CD14-positive monocyte (primary cell): ENCODE data around the gene KCNMB4. TPM values are rescaled to one million over a fixed set of nuclear protein-coding genes. Genes with fewer than 3 reads are reported as not detected.

Experiments used
- DNase-seq, 3 donors: peaks; one replicate each; pipeline ENCODE4 v3.0.0-alpha.2; 2011 to 2022
- H2AFZ ChIP-seq: 2 replicates; pipeline ENCODE4 v1.6.0; 2012; ENCODE audit warnings: mild to moderate bottlenecking, low read depth, low read length, inconsistent platforms; ENCODE audit not compliant: insufficient read depth, poor library complexity, severe bottlenecking
- H3K27ac ChIP-seq, 2 donors: 1 replicate in 1 of 2; 2 replicates in 1 of 2; pipeline ENCODE4 v1.5.1; 2012 to 2013; ENCODE audit warnings: low read length in 2 of 2, control low read depth in 1 of 2, inconsistent platforms in 1 of 2, low read depth in 1 of 2, mild to moderate bottlenecking in 1 of 2
- H3K27me3 ChIP-seq, 2 donors: one replicate each; pipeline versions ENCODE4 v1.6.0 to v1.6.1; 2011 to 2013; ENCODE audit warnings: low read length in 2 of 2; ENCODE audit not compliant: control insufficient read depth in 2 of 2, insufficient read depth in 2 of 2
- H3K36me3 ChIP-seq, 2 donors: replicated peaks in 1 of 2; 1 replicate in 1 of 2; 2 replicates in 1 of 2; pipeline versions ENCODE4 v1.5.1 to v1.6.1; 2012 to 2013; ENCODE audit warnings: low read length in 2 of 2, control low read depth in 1 of 2, inconsistent platforms in 1 of 2, mild to moderate bottlenecking in 1 of 2; ENCODE audit not compliant: insufficient read depth in 2 of 2, control insufficient read depth in 1 of 2
- H3K4me1 ChIP-seq, 2 donors: 1 replicate in 1 of 2; 2 replicates in 1 of 2; pipeline versions ENCODE4 v1.5.1 to v1.6.1; 2012 to 2013; ENCODE audit warnings: low read length in 2 of 2, control low read depth in 1 of 2, inconsistent platforms in 1 of 2, mild to moderate bottlenecking in 1 of 2, moderate library complexity in 1 of 2; ENCODE audit not compliant: insufficient read depth in 2 of 2, control insufficient read depth in 1 of 2
- H3K4me2 ChIP-seq: replicated peaks from 2 replicates; pipeline ENCODE3; 2012; ENCODE audit warnings: low read length, moderate library complexity, mild to moderate bottlenecking; ENCODE audit not compliant: poor library complexity, severe bottlenecking; ENCODE audit errors: extremely low read depth
- H3K4me3 ChIP-seq, 3 experiments: fragments of 200-600 bp in 1 of 3; sonication (generic) in 1 of 3; replicated peaks in 1 of 3; 1 replicate in 2 of 3; 2 replicates in 1 of 3; pipeline ENCODE4 v1.5.1; 2011 to 2013; ENCODE audit warnings: low read length in 3 of 3, mild to moderate bottlenecking in 3 of 3, control low read depth in 2 of 3, low read depth in 2 of 3, inconsistent platforms in 1 of 3, moderate library complexity in 1 of 3
- H3K79me2 ChIP-seq: 2 replicates; pipeline ENCODE4 v1.6.0; 2012; ENCODE audit warnings: mild to moderate bottlenecking, control low read depth, inconsistent platforms, low read length, moderate library complexity; ENCODE audit not compliant: insufficient read depth
- H3K9ac ChIP-seq: 2 replicates; pipeline ENCODE4 v1.6.0; 2017; ENCODE audit warnings: low read length, mild to moderate bottlenecking; ENCODE audit not compliant: insufficient read depth, poor library complexity, severe bottlenecking
- H3K9me3 ChIP-seq, 2 donors: replicated peaks in 1 of 2; 1 replicate in 1 of 2; 2 replicates in 1 of 2; pipeline versions ENCODE4 v1.5.1 to v1.6.1; 2012 to 2013; ENCODE audit warnings: low read length in 2 of 2, control low read depth in 1 of 2; ENCODE audit not compliant: control insufficient read depth in 1 of 2, insufficient read depth in 1 of 2
- H4K20me1 ChIP-seq: 2 replicates; pipeline ENCODE4 v1.6.0; 2012; ENCODE audit warnings: mild to moderate bottlenecking, low read length, control low read depth, moderate library complexity; ENCODE audit not compliant: insufficient read depth
- H3K27ac Mint-ChIP-seq, 7 donors: one replicate each; pipeline ENCODE4 v1.8.0; 2020; ENCODE audit warnings: mild to moderate bottlenecking in 7 of 7, mixed read lengths in 7 of 7, moderate library complexity in 6 of 7, inconsistent platforms in 2 of 7
- H3K27me3 Mint-ChIP-seq, 3 donors: one replicate each; pipeline ENCODE4 v1.8.0; 2021 to 2022; ENCODE audit warnings: low read depth in 3 of 3, mild to moderate bottlenecking in 3 of 3, mixed read lengths in 3 of 3, moderate library complexity in 3 of 3, inconsistent platforms in 1 of 3
- H3K36me3 Mint-ChIP-seq, 2 donors: one replicate each; pipeline ENCODE4 v1.8.0; 2020; ENCODE audit warnings: mixed read lengths in 2 of 2, inconsistent platforms in 1 of 2, mild to moderate bottlenecking in 1 of 2
- H3K4me1 Mint-ChIP-seq: one replicate; pipeline ENCODE4 v1.8.0; 2020; ENCODE audit warnings: mild to moderate bottlenecking, mixed read lengths
- H3K4me3 Mint-ChIP-seq, 2 donors: one replicate each; pipeline ENCODE4 v1.8.0; 2020; ENCODE audit warnings: mild to moderate bottlenecking in 2 of 2, mixed read lengths in 2 of 2, moderate library complexity in 1 of 2
- H3K9me3 Mint-ChIP-seq, 7 donors: one replicate each; pipeline ENCODE4 v1.8.0; 2020 to 2022; ENCODE audit warnings: mixed read lengths in 7 of 7, mild to moderate bottlenecking in 6 of 7, moderate library complexity in 6 of 7, inconsistent platforms in 2 of 7
- WGBS: methylation state at CpG from one replicate; pipeline ENCODE4 v1.1.5; 2013; ENCODE audit warnings: missing lambda C conversion rate; ENCODE audit not compliant: insufficient coverage; 5-methylcytosine and 5-hydroxymethylcytosine counted together
- intact Hi-C, 2 donors: fragments of 100-400 bp; cut with micrococcal nuclease; formaldehyde crosslinking; loops; one replicate each; pipeline versions ENCODE4 v1.15.0 to v1.15.1; 2023
- polyA plus RNA-seq, 3 donors: library from polyadenylated mRNA; depleted of rRNA in 1 of 3; unstranded in 2 of 3; stranded (reverse) in 1 of 3; fragments of 300-500 nt in 2 of 3; fragments of >200 nt in 1 of 3; fragmentation: Illumina TruSeq in 2 of 3; gene quantifications; 1 replicate in 2 of 3; 2 replicates in 1 of 3; pipeline ENCODE4 v1.2.3, GENCODE V29; 2012 to 2021
- TF ChIP-seq, protein P1 (sequence below): fragments of 200-600 bp; IDR thresholded peaks from one replicate; pipeline ENCODE4 v1.8.0; 2022; ENCODE audit warnings: antibody characterized with exemption, mild to moderate bottlenecking

The KCNMB4 gene
- polyA plus RNA-seq, 3 donors = 0.23 to 0.83 (median 0.41) TPM

DNA sequence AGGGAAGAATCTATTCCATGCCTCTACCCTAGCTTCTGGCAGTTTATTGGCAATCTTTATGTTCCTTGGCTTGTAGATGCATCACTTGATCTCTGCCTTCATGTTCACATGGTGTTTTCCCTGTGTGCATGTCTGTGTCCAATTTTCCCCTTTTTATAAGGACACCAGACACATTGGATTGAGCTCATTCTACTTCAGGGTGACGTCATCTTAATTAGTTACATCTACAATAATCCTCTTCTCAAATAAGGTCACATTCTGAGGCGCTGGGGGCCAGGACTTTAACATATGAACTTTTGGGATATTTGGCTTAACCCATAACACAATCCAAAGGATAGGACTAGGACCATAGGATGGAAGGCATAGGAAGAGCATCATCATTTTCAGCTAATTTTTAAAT is 101.4 kb downstream of the KCNMB4 start:
- H3K27me3 Mint-ChIP-seq = peaks cover 0 to 2% (median 0%) of the 10 kb centered on the region in 3 donors

DNA sequence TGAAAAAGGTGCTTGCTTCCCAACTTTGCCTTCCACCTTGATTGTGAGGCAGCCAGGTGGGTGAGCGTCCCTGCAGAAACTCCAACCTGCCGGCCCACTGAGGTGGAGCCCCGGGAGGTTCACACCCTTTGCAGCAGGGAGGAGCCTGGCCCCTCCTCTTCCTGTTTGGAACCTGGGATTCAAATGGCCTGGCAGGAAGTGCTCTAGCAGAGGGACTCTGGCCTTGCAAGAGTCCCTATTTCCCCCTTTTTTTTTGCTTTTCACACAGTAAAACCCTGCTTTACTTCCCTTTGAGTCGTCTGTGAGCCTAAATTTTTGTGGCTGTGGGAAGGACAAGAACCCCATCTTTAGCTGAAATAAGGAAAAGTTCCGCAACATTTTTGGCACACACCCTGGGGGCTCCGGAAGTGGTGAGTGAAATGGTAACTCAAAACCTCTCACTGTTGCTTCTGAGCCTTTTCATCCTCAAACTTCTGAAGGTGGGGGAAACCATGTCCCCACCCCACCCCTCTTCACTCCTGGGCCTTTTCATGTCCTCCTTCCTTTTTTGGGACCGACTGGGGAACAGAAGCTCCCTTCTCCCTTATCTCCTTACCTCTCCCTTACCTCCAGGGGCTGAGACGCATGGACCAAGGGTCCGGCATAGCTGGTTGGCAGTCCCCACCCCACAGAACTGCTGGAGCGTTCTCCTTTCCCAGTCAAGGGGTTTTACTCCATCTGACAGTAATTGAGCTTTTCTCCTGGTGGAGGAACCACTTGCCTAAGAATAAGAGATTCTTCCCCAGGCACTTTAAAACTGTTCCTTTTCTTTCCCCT is 102.0 kb downstream of the KCNMB4 start:
- 98% methylated on average over 6 of the region's 10 CpGs for WGBS

More for the DNA sequence above, 101.4 kb downstream of the KCNMB4 start:
- WGBS = 100% methylated on average over 1 of the region's 2 CpGs
- Histone ChIP-seq H3K36me3 (no peaks in the 10 kb centered on the region), H3K4me1 (no peaks in the 10 kb centered on the region), H4K20me1 (no peaks in the 10 kb centered on the region), H3K4me2 (no peak overlapping the region), H3K79me2 (no peaks in the 10 kb centered on the region), H3K9me3 (peaks cover 10 to 20% of the 10 kb centered on the region in 2 donors), H3K4me3 (no peak overlapping the region), H3K9ac (no peak overlapping the region), H3K27ac (no peak overlapping the region), H3K27me3 (no peaks in the 10 kb centered on the region), H2AFZ (no peak overlapping the region)
- DNase-seq = no peak
- Mint-ChIP-seq H3K36me3 (no peaks in the 10 kb centered on the region), H3K27ac (no peak overlapping the region), H3K4me1 (no peaks in the 10 kb centered on the region), H3K9me3 (peaks cover 13 to 25% (median 18%) of the 10 kb centered on the region in 7 donors), H3K4me3 (no peak overlapping the region)
- intact Hi-C loops = no loop called here
- TF ChIP-seq, protein P1, sequence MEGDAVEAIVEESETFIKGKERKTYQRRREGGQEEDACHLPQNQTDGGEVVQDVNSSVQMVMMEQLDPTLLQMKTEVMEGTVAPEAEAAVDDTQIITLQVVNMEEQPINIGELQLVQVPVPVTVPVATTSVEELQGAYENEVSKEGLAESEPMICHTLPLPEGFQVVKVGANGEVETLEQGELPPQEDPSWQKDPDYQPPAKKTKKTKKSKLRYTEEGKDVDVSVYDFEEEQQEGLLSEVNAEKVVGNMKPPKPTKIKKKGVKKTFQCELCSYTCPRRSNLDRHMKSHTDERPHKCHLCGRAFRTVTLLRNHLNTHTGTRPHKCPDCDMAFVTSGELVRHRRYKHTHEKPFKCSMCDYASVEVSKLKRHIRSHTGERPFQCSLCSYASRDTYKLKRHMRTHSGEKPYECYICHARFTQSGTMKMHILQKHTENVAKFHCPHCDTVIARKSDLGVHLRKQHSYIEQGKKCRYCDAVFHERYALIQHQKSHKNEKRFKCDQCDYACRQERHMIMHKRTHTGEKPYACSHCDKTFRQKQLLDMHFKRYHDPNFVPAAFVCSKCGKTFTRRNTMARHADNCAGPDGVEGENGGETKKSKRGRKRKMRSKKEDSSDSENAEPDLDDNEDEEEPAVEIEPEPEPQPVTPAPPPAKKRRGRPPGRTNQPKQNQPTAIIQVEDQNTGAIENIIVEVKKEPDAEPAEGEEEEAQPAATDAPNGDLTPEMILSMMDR = no peak

More for the DNA sequence above, 102.0 kb downstream of the KCNMB4 start:
- no peak for DNase-seq
- H3K4me2 ChIP-seq = no peak overlapping the region
- no peak overlapping the region for H3K27ac ChIP-seq
- no peak overlapping the region for H3K9ac ChIP-seq
- no peaks in the 10 kb centered on the region for H3K27me3 ChIP-seq
- no peaks in the 10 kb centered on the region for H3K36me3 Mint-ChIP-seq
- H3K9me3 ChIP-seq = peaks cover 10 to 17% of the 10 kb centered on the region in 2 donors
- peaks cover 13 to 24% (median 18%) of the 10 kb centered on the region in 7 donors for H3K9me3 Mint-ChIP-seq
- H4K20me1 ChIP-seq = no peaks in the 10 kb centered on the region
- H3K27me3 Mint-ChIP-seq = peaks cover 0 to 2% (median 0%) of the 10 kb centered on the region in 3 donors
- no peaks in the 10 kb centered on the region for H3K79me2 ChIP-seq
- H3K4me3 Mint-ChIP-seq = no peak overlapping the region
- H3K4me1 Mint-ChIP-seq = no peaks in the 10 kb centered on the region
- H3K27ac Mint-ChIP-seq = no peak overlapping the region
- H3K36me3 ChIP-seq = no peaks in the 10 kb centered on the region
- H3K4me1 ChIP-seq = no peaks in the 10 kb centered on the region
- no peak overlapping the region for H3K4me3 ChIP-seq
- TF ChIP-seq, protein P1 = no peak
- intact Hi-C loops = no loop called here
- H2AFZ ChIP-seq = no peak overlapping the region
